Activated T-cell treated with anti-CD3 and anti-CD28 coated beads for 24 hours (primary cell): ENCODE data around the gene CACNB3.

Source experiments
- DNase-seq: peaks from one replicate; pipeline ENCODE4 v3.0.0-alpha.2; 2020; ENCODE audit warnings: low read depth

The CACNB3 gene

DNA sequence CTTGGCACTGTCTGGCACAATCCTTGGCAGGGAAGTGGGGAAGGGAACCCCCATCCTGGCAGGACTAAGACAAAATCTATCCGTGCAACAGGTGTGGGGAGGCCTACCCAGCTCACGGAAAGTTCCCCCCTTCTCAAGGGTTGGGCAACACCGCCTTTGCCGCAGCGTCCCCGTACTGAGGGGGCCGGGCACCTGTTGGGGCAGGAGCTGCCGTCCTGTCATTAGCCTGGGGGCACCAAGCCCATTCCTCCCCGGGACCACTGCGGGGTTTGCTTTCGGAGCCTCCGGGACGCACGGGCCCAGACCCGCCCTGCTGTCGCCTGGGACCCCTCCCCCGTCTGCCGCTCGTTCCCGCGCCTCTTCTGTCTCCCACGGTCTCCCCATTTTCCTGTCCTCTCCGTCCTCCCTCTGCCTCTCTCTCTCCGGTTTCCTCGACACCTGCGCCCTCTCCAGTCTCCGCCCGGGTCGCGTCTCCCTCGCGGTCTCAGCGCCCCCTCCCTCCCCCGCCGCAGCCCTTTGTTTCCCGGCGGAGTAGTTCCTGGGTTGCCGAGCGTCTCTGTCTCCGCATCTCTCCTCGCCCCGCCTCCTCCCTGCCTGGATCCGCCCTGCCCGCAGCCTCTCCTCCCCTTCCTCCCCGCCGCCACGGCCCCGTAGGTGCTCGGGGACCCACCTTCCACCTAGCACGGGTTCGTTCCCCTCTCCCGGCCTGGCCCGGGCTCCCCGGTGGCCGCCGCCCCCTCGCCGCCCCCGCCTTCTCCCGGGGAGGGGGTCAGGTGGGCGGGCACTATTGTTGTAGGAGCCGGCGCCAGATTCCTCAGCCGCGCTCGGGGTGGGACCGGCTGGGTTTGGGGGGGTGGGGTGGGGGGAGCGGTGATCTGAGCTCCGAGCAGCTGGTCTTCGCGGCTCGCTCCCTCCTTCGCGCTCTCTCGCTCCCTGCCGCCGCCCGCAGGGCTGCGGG, at the start of gene CACNB3:
CACNB3 (plus strand) TSS at position 624 of the 958 bp plus-strand sequence. CDS start 434 bp downstream, outside the sequence.
- peak; percentile 68 for DNase-seq

DNA sequence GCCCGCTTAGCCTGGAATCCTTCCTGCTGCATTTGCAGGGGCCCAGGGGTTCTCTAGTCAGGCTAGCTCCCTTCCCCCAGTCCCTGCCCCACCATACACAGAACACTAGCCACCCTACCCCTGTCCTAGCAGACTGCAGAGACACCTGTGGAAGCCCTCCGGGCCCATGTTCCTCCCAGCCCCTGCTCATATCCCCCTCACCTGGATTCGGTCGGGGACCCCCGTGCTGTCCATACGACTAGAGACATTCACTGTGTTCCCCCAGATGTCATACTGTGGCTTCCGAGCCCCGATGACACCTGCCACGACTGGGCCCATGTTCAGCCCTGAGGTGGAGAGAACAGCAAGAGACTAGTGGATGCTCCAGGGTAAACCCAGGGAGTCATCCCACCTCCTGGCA, 49.6 kb upstream of the CACNB3 start:
- no peak for DNase-seq

DNA sequence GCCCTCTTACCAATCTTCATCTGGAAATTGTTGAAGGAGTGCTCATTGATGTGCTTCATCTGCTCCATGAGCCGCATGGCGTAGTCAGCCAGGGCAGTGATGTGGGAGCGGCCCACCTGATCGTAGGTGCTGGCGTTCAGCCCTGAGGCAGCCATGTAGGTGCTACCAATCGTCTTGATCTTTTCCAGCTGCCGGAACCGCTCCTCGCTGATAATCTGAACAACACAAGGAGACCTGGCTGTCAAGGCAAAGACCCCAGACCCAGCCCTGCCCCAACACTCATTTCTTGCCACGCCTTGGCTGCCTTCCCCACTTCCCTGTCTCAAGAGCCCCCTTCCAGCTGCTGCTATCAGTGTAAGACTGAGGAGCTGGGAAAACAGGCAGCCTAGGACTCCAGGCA, 47.5 kb upstream of the CACNB3 start:
- no peak for DNase-seq

DNA sequence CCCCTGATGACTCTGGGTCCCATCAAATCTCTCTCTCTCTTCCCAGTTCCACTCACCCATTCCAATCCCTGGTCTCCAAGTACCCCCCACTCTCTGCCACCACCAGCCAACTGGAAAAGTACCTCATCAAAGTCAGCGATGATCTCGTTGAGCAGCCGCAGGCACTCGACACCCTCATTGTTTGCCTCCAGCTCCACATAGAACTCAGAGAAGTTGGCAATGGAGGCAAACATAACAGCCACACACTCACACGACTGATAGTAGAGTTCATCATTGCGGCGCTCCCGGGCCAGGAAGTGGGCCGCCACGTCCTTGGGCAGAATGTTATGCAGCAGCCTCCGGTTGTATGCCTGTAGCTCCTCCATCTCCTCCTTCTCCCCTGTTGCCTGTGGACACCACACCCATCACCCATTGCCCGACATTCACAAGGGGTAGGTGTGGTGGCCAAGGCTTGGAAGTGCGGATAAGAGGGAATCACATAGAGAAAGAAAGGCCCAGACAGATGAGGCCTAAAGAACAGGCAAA, 46.6 kb upstream of the CACNB3 start:
- no peak for DNase-seq

DNA sequence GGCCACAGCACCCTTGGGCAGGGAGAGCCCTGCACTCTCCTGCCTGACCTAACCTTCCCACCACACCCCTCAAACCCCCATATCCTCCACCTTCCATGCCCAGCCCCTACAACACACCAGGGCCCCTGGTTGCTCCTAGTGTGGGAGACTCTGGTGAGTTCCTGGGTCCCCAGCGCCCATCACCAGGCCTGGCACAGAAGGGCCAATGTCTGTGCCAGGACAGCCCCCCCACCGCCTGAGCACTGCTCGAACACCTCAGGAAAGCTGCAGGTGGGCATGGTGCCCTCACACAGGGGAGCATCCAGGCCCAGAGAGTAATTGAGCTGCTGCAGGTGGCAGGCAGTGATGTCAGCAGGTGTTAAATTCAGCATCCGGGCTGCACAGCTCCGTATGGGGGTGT, 44.6 kb upstream of the CACNB3 start:
- DNase-seq, result no peak

DNA sequence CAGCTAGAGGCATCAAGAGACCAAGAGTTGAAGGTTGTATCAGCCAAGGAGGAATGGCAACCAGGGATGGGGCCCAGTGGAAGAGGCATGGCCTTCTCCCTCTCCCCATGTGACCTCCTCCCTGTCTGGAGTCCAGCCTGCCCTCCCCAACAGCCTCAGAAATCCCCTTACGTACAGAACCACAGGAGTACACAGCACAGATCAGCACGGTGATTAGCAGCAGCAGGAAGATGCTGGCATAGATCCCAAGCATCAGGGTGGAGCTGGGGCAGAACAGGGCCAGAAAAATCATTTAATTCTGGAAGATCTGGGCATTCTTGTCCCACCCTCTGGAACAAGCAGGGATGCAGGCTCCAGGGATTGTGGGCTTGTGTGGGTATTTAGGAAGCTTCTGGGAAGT, 43.8 kb upstream of the CACNB3 start:
- DNase-seq, result no peak

DNA sequence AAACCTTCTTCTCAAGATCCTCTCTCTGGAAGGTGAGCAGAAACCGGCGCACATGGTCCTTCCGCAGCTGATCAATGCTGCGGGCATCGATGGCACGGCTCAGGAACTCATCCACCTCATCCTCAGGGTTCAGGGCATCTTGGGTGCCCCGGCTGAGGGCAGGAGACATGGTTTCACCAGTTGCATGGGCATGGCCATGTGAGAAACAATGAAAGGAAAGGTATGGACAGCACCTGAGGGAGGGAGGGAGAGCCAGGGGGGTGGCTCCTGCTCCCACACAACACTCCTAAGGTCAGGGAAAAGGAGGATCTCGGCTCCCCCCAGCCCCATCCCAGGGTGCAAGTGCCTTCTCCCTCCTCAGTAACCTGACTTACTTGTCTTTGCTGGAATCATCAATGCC, 43.0 kb upstream of the CACNB3 start:
- DNase-seq, result no peak

DNA sequence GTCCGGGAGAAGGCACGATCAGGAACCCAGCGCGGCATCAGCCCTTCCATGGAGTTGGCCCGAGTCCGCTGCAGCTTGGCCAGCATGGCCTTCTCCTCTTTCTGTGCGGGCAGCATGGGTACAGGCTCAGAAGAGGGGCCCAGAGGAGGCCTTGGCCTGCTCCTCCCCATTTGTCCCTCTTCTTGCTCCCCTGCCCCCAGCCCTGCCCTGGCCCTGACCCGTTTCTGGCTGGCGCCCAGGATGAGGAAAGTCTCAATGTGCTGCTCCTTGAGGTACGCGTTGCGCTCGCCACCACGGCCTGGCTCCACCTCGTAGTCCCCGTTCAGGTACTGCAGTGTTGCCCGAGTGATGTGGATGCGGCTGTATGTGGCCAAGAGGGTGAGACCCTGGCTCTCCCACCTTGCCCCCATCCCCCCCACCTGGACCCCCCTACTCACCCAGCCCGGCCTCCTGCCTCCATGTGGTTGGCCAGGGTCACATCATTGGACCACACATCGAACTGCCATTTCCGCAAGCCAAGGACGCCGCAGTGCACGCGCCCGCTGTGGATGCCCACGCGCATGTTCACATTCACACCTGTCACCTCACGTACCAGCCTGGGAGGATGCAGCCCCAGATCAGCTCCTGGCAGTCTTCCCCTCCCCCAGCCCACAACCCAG, 42.2 kb upstream of the CACNB3 start:
- DNase-seq, result no peak

DNA sequence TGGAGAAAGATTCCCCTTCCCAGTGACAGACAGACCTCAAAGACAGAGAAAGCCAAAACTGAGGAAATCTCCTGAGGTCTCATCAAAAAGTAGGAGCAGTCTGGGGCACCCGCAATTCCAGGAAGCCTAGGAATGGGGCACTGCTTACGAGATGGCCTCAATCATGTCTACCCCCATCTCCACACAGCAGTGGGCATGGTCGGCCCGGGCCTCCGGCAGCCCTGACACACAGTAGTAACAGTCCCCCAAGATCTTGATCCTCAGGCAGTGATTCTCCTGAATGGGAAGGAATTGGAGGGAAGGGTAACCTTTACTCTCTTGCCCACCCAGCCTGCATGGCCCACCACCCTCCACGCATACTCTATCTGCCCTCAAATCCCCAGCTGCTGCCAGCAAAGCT, 41.3 kb upstream of the CACNB3 start:
- DNase-seq, result no peak

DNA sequence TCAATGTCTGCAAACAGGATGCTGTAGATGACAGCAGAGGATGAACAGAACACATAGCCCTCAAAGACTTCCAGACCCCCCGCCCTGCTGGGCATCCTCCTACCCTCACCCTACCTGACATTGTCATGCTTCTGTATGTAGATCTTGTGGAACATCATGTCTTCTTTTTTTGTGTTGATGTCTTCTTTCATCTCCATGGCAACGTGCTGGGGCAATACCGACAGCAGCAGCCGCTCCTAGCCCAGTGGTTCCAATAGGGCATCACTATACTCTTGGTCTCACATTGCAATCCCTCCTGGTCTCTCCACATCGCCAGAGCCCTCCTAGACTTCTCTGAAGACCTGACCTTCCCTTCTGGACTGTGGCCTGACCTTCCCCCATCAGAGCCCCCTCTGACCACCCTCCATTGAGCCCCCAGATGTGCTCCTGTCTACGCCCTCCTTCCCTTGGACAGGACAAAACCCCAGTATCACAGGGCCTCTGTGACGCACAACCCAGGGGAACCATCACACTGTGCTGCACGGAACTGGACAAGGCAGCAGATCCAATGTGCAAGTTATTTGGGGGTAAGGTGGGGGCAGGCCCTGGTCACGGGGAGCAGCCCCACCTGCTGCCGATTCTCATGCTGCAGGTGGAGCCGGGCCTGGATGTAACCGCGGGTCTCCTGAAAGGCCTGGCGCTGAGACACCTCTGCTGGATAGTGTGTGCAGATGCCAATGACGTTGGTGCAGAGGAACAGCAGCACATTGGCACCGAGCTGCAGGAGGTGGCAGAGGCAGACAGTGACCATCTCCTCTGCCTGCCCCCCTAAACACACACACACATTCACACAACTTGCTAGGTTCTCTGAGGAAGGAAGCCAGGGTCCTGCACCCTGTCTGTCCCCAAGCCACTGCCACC, 40.5 kb upstream of the CACNB3 start:
- no peak for DNase-seq

DNA sequence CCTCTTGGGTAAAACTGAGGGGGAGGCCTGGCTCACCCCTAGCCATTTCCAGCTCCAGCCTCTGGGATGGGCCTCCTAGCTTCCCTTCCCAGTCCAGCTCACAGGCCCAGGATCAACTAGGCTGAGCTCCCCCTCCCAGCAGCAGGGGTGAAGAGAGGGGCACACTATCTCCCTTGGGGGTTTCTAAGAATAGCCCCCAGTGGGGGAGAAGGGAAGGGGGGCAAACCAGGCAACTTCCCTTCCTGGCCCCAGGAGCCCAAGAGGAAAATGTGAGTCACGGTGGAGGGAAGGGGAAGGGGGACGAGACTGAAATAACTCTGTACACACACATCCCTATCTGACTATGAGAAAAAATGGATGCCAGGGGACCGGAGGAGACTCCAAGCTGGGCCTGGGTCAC, 38.4 kb upstream of the CACNB3 start:
- no peak for DNase-seq

DNA sequence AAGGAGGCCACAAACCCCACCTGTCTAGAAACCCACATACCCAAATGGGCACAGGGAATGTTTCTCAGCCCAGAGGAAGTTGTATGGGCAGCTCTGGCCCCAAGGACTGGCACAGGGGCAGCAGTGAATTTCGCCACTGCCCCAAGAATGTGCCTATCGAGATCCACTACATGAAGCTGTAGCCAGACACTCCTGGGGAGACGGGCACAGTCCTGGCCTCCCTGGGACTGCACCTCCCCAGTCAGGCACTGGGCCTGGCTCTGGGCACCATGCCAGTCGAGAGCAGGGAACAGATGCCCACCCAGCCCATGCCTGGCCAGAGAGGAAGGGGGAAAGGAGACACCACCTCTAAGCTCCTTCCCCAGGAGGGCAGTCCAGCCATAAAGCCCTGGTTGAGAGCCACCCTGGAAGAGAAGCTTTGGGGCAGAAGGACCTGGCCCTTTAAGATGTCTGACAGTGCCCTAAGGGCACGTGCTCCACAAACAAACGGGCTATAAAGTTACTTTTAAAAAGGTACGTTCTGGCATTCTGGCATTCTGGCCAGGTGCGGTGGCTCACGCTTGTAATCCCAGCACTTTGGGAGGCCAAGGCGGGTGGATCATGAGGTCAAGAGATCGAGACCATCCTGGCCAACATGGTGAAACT, 37.8 kb upstream of the CACNB3 start:
- DNase-seq, result no peak

DNA sequence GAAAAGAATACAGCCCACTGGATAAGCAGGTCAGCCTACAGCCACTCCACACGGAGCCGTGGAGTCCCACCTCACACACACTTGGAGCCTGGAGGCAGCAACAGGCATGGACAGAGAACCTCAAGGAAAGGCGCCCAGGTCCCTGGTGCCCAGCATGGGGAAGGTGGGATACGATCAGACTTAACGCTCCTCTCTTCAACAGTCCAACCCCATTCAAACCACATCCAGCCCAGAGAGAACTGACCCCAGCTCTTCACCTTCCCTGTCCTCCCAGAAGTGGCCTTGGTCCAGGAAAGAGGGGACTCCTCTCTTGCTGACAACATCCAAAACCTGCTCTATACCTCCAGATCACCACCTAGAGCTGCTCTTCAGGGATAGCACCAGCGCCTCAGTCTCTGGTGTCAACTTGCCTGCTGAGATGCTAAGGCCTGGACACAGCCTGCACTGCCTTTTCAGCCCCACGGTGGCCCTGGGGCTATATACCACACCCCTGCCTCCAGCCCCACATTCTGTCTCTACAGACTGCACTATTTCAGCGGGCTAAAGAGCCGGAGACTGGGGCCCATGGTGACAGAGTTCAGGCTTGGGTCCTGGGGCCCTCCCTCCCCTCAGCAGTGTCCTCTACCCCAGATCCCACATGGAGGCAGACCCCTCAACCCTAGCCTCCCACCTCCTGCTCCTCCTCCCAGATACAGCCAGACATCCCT, 36.4 kb upstream of the CACNB3 start:
- no peak for DNase-seq

DNA sequence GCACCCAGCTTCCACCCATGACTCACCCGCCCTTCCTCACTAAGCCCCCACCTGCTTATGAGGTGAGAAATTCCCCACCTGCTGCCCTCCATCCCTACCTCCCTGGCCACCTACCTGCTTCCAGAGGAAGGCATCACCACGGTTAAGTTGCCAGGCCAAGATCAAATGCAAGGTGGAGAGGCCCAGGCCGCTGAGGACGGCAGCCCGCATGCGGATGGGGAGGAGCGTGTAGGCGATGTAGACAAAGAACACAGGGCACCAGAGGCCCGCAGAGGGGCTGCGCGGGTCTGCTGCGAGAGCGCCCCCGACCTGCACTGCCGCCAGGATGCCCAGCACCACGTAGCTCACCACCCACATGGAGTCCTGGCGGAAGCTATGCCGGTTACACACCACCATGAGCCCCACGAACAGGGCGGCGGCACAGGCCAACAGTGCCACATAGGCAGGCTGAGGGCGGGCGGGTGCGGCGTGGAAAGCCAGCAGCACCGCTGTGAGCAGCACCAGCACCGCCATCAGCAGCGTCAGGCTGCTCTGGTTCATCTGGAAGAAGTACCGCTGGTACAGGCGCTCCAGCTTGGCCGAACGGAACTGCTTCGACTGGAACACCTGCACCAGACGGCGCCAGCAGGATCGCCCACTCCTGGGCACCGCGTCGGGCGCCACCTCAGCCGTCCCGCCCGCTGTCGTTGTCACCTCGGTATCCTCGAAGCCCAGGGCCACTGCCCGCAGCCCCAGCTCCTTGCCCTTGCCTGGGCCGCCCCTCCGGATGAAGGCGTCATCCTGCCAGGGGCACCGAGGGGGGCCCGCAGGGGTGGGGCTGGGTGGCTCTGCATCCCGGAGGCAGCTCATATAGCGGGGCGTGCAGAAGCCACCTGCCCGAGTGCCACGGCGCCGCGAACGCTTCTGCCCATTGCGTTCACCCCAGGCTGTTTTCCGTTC, 35.6 kb upstream of the CACNB3 start:
- no peak for DNase-seq

DNA sequence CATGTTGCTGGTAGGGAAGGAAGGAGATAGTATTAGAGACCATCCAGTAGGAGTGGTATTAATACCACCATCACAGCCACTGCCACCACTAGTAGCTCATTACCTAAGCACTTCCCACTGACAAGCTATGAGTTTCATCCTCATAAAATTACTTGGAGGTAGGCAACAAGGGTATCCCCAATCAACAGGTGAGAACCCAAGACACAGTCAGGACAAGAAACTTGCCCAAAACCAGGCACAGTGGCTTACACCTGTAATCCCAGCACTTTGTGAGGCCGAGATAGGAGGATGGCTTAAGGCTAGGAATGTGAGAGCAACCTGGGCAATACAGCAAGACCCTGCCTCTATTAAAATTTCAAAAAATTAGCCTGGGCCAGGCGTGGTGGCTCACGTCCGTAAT, 34.9 kb upstream of the CACNB3 start:
- DNase-seq, result no peak

DNA sequence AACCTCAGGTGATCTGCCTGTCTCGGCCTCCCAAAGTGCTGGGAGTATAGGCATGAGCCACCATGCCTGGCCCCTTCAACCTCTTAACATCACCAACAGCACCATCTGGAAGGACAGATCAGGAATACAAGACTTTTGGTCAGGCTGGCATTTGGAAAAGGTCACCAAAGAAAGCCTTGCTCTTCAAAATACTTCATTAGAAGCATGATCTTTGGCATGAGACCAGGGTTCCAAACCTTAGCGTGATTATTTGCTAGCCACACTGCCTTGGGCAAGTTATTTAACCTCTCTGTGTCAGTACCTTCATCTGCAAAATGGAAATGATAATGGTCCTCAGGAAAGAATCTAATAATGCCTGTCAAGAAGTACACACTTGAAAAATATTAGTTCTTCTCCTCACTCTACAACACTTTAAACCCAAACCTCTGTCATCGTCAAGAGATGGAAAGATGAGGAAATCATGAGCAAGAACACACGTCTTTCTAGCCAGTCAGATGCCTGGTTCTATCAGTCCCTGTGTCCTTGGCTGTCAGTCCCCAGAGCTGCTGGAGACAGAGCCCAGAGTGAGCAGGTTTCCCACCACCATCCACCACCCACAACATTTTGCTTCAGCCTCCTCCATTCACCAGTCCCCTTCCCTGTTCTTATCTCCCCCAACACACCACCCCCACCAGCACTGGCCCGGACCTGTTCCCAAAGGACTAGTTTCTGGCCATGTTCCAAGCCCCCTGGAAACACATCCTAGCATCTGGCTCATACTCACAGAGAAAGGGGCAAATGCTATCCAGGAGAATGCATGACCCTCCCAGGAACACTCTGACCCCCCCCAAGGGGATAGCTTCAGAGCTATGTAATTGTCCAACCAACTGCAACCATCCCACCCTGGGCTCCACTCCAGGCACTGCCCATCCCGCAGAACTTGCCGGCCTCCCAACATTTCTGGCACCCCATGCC, 31.4 kb upstream of the CACNB3 start:
- DNase-seq, result no peak

DNA sequence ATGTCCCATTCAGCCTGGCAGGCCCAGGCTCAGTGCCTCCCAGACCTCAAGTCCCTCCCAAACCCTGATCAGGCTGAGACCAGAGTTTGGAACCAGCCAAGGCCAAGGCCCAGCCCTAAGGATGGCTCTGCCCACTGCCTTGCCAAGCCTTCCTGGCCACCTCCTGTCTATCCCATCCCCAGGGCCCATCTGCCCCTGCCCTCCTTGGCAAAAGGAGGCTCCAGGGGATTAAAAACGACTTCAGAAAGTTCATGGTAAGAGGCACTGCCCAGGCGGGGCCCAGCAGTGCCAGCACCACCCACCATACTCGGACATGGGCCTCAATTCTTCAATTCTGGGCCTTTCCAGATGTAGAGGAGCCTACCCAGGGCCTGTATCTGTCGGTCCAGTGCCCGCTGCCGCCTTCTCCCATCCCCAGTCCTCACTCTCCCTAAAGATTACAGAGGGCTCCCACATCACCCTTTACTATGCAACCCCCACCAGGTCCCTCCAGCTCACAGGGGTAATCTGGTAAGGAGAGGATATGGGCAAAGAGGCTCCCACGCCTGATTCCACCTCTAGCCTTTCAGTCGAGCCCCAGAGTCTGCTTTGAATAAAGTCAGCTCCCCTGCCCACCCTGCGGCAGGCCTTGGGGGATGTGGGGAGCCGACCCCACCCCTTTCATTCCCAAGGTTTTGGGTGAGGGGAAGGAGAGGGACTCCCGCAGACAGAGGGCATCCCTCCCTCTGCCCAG, 30.3 kb upstream of the CACNB3 start:
- no peak for DNase-seq

DNA sequence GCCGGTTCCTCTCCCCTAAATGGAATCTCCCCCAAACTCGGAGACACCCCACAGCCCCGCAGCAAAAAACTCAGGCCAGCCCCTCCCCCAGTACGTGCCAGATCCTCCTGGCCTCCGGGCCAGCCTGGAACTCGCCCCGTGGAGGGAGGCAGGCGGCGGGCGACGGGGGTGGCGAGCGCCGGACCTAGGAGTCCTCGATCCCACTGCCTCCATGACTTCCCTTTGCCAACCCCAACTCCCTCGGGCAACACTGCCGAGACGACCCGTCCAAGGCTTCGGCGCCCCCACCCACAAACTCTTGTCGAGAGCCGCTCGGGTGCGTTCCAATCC, 29.8 kb upstream of the CACNB3 start:
- DNase-seq, result no peak
